Stimulated activated CD8-positive, alpha-beta memory T cell treated with anti-CD3 and anti-CD28 coated beads, Interleukin-2, amount 100 ng/mL, for 48 hours (primary cell): ENCODE results near the gene AGPAT4.
"Not testable (repeated sequence)": the region's sequence is repeated elsewhere in the genome, so short reads cannot be mapped to it uniquely, and the experiment has no call there.

Experiments used
- DNase-seq, 2 donors: peaks; one replicate each; pipeline ENCODE4 v3.0.0-alpha.2; 2020; ENCODE audit warnings: low read depth in 2 of 2

The AGPAT4 gene

GRCh38 chr6:161138543-161139303, 135.1 kb downstream of the AGPAT4 start:
- DNase-seq: no peak

GRCh38 chr6:161137839-161138542, 135.9 kb downstream of the AGPAT4 start:
- DNase-seq: no peak

- DNase-seq: no peak
Observed at GRCh38 chr6:161137320-161137719, 136.5 kb downstream of the AGPAT4 start.

GRCh38 chr6:161136655-161137054, 137.2 kb downstream of the AGPAT4 start:
- DNase-seq: no peak

- no peak for DNase-seq
Observed at GRCh38 chr6:161135695-161136591, 137.9 kb downstream of the AGPAT4 start.

- no peak for DNase-seq
Observed at GRCh38 chr6:161134550-161135298, 139.1 kb downstream of the AGPAT4 start.

- DNase-seq: no peak
Observed at GRCh38 chr6:161133963-161134362, 139.9 kb downstream of the AGPAT4 start.

GRCh38 chr6:161132384-161132783, 141.5 kb downstream of the AGPAT4 start:
- DNase-seq: no peak

- DNase-seq: no peak
Observed at GRCh38 chr6:161130967-161131766, 142.7 kb downstream of the AGPAT4 start.

GRCh38 chr6:161130541-161130940, 143.3 kb downstream of the AGPAT4 start:
- no peak for DNase-seq

- DNase-seq: peak in 1 of 2 donors; percentile 8
Observed at GRCh38 chr6:161128680-161129196, 145.1 kb downstream of the AGPAT4 start.

- DNase-seq: no peak
Observed at GRCh38 chr6:161128230-161128629, 145.6 kb downstream of the AGPAT4 start.

- no peak for DNase-seq
Observed at GRCh38 chr6:161127071-161127740, 146.7 kb downstream of the AGPAT4 start.

GRCh38 chr6:161125591-161125990, 148.3 kb downstream of the AGPAT4 start:
- DNase-seq: no peak

GRCh38 chr6:161123319-161123718, 150.5 kb downstream of the AGPAT4 start:
- not testable (repeated sequence) for DNase-seq

GRCh38 chr6:161117942-161118341, 155.9 kb downstream of the AGPAT4 start:
- no peak for DNase-seq

GRCh38 chr6:161117308-161117707, 156.6 kb downstream of the AGPAT4 start:
- DNase-seq: no peak

- DNase-seq: no peak
Observed at GRCh38 chr6:161116554-161116953, 157.3 kb downstream of the AGPAT4 start.

- no peak for DNase-seq
Observed at GRCh38 chr6:161115468-161115867, 158.4 kb downstream of the AGPAT4 start.

- no peak for DNase-seq
Observed at GRCh38 chr6:161111261-161111660, 162.6 kb downstream of the AGPAT4 start.
